Stimulated activated naive CD8-positive, alpha-beta T cell treated with anti-CD3 and anti-CD28 coated beads, Interleukin-15, Interleukin-2, amounts not matched to agents 100 ng/mL and 50 ng/mL, for 24 hours (primary cell): Measurements from ENCODE around the gene CELF2.
A peak's percentile ranks its signal among the peaks of the same experiment; 100 is the strongest.

Source experiments
- H3K27ac Mint-ChIP-seq: one replicate; pipeline ENCODE4 v1.8.0; 2021; ENCODE audit warnings: mild to moderate bottlenecking, mixed read lengths
- H3K27me3 Mint-ChIP-seq: one replicate; pipeline ENCODE4 v1.8.0; 2021; ENCODE audit warnings: mixed read lengths
- H3K36me3 Mint-ChIP-seq: one replicate; pipeline ENCODE4 v1.8.0; 2021; ENCODE audit warnings: low read depth, mixed read lengths
- H3K4me1 Mint-ChIP-seq: one replicate; pipeline ENCODE4 v1.8.0; 2021; ENCODE audit warnings: low read depth, mixed read lengths
- H3K4me3 Mint-ChIP-seq: one replicate; pipeline ENCODE4 v1.8.0; 2021; ENCODE audit warnings: mild to moderate bottlenecking, mixed read lengths
- H3K9me3 Mint-ChIP-seq: one replicate; pipeline ENCODE4 v1.8.0; 2021; ENCODE audit warnings: mixed read lengths

Gene CELF2

GRCh38 chr10:11225935-11226334 is 208.3 kb downstream of the CELF2 start:
- Mint-ChIP-seq H3K36me3 (peaks cover 91% of the 10 kb centered on the region), H3K4me3 (peak overlapping the region; percentile 59), H3K27ac (peak overlapping the region; percentile 90), H3K27me3 (no peaks in the 10 kb centered on the region), H3K4me1 (peaks cover 25% of the 10 kb centered on the region), H3K9me3 (no peaks in the 10 kb centered on the region)

- peak overlapping the region; percentile 90 for H3K27ac Mint-ChIP-seq
- H3K4me3 Mint-ChIP-seq, result peak overlapping the region; percentile 59
- no peaks in the 10 kb centered on the region for H3K9me3 Mint-ChIP-seq
- H3K27me3 Mint-ChIP-seq, result no peaks in the 10 kb centered on the region
- H3K36me3 Mint-ChIP-seq, result peaks cover 87% of the 10 kb centered on the region
- H3K4me1 Mint-ChIP-seq, result peaks cover 13% of the 10 kb centered on the region
Observed at GRCh38 chr10:11227103-11227502, 209.4 kb downstream of the CELF2 start.

GRCh38 chr10:11229893-11230292 is 212.2 kb downstream of the CELF2 start:
- Mint-ChIP-seq H3K4me3 (peak overlapping the region; percentile 35), H3K27me3 (no peaks in the 10 kb centered on the region), H3K36me3 (peaks cover 85% of the 10 kb centered on the region), H3K4me1 (no peaks in the 10 kb centered on the region), H3K27ac (peak overlapping the region; percentile 84), H3K9me3 (peaks cover 4% of the 10 kb centered on the region)

GRCh38 chr10:11230498-11231167 is 213.0 kb downstream of the CELF2 start:
- peak overlapping the region; percentile 84 for H3K27ac Mint-ChIP-seq
- H3K36me3 Mint-ChIP-seq, result peaks cover 84% of the 10 kb centered on the region
- peak overlapping the region; percentile 21 for H3K4me3 Mint-ChIP-seq
- no peaks in the 10 kb centered on the region for H3K27me3 Mint-ChIP-seq
- no peaks in the 10 kb centered on the region for H3K4me1 Mint-ChIP-seq
- peaks cover 4% of the 10 kb centered on the region for H3K9me3 Mint-ChIP-seq

- peak overlapping the region; percentile 21 for H3K4me3 Mint-ChIP-seq
- peaks cover 81% of the 10 kb centered on the region for H3K36me3 Mint-ChIP-seq
- H3K27me3 Mint-ChIP-seq, result no peaks in the 10 kb centered on the region
- H3K4me1 Mint-ChIP-seq, result no peaks in the 10 kb centered on the region
- H3K9me3 Mint-ChIP-seq, result peaks cover 4% of the 10 kb centered on the region
- H3K27ac Mint-ChIP-seq, result peak overlapping the region; percentile 84
Observed at GRCh38 chr10:11231285-11231684, 213.6 kb downstream of the CELF2 start.

- H3K27me3 Mint-ChIP-seq, result no peaks in the 10 kb centered on the region
- H3K36me3 Mint-ChIP-seq, result peaks cover 81% of the 10 kb centered on the region
- H3K4me1 Mint-ChIP-seq, result no peaks in the 10 kb centered on the region
- H3K27ac Mint-ChIP-seq, result peak overlapping the region; percentile 97
- H3K4me3 Mint-ChIP-seq, result peak overlapping the region; percentile 62
- H3K9me3 Mint-ChIP-seq, result peaks cover 4% of the 10 kb centered on the region
Observed at GRCh38 chr10:11232222-11232961, 214.7 kb downstream of the CELF2 start.

GRCh38 chr10:11234857-11235531 is 217.3 kb downstream of the CELF2 start:
- Mint-ChIP-seq H3K4me1 (no peaks in the 10 kb centered on the region), H3K27ac (peak overlapping the region; percentile 97), H3K36me3 (peaks cover 78% of the 10 kb centered on the region), H3K27me3 (no peaks in the 10 kb centered on the region), H3K9me3 (peaks cover 4% of the 10 kb centered on the region), H3K4me3 (peak overlapping the region; percentile 68)

- peaks cover 4% of the 10 kb centered on the region for H3K9me3 Mint-ChIP-seq
- H3K4me1 Mint-ChIP-seq, result no peaks in the 10 kb centered on the region
- H3K4me3 Mint-ChIP-seq, result peak overlapping the region; percentile 68
- H3K27me3 Mint-ChIP-seq, result no peaks in the 10 kb centered on the region
- peak overlapping the region; percentile 97 for H3K27ac Mint-ChIP-seq
- H3K36me3 Mint-ChIP-seq, result peaks cover 78% of the 10 kb centered on the region
Observed at GRCh38 chr10:11235771-11236170, 218.1 kb downstream of the CELF2 start.

- Mint-ChIP-seq H3K27ac (peak overlapping the region; percentile 97), H3K9me3 (peaks cover 4% of the 10 kb centered on the region), H3K36me3 (peaks cover 73% of the 10 kb centered on the region), H3K27me3 (no peaks in the 10 kb centered on the region), H3K4me3 (peak overlapping the region; percentile 68), H3K4me1 (no peaks in the 10 kb centered on the region)
Observed at GRCh38 chr10:11236234-11236633, 218.6 kb downstream of the CELF2 start.

GRCh38 chr10:11237571-11237970 is 219.9 kb downstream of the CELF2 start:
- Mint-ChIP-seq H3K9me3 (no peaks in the 10 kb centered on the region), H3K27ac (peak overlapping the region; percentile 97), H3K4me3 (peak overlapping the region; percentile 68)

GRCh38 chr10:11238893-11239292 is 221.2 kb downstream of the CELF2 start:
- no peaks in the 10 kb centered on the region for H3K27me3 Mint-ChIP-seq
- H3K9me3 Mint-ChIP-seq, result no peaks in the 10 kb centered on the region
- H3K4me3 Mint-ChIP-seq, result no peak overlapping the region
- peak overlapping the region; percentile 85 for H3K27ac Mint-ChIP-seq
- H3K36me3 Mint-ChIP-seq, result peaks cover 60% of the 10 kb centered on the region
- H3K4me1 Mint-ChIP-seq, result no peaks in the 10 kb centered on the region

More at GRCh38 chr10:11237571-11237970, 219.9 kb downstream of the CELF2 start:
- Mint-ChIP-seq H3K36me3 (peaks cover 67% of the 10 kb centered on the region), H3K27me3 (no peaks in the 10 kb centered on the region), H3K4me1 (no peaks in the 10 kb centered on the region)

GRCh38 chr10:11240641-11241040 is 223.0 kb downstream of the CELF2 start:
- Mint-ChIP-seq H3K4me3 (no peak overlapping the region), H3K27me3 (no peaks in the 10 kb centered on the region), H3K27ac (no peak overlapping the region), H3K36me3 (peaks cover 48% of the 10 kb centered on the region), H3K4me1 (no peaks in the 10 kb centered on the region), H3K9me3 (no peaks in the 10 kb centered on the region)

- H3K9me3 Mint-ChIP-seq, result no peaks in the 10 kb centered on the region
- no peaks in the 10 kb centered on the region for H3K4me1 Mint-ChIP-seq
- H3K27ac Mint-ChIP-seq, result no peak overlapping the region
- H3K4me3 Mint-ChIP-seq, result peak overlapping the region; percentile 69
- no peaks in the 10 kb centered on the region for H3K27me3 Mint-ChIP-seq
- peaks cover 34% of the 10 kb centered on the region for H3K36me3 Mint-ChIP-seq
Observed at GRCh38 chr10:11242443-11243387, 225.0 kb downstream of the CELF2 start.
